SK-N-SH treated with all-trans-retinoic acid at 6 μM for 48 hours (cell line): ENCODE measurements around the gene NR2E1.

Experiments
- ATAC-seq: fragments of 200-7000 bp; cut with Tn5 transposase; 3 replicates; pipeline ENCODE4 v1.9.1; 2020; ENCODE audit warnings: mild to moderate bottlenecking, moderate library complexity
- ARNTL ChIP-seq: fragments of 450-650 bp; formaldehyde crosslinking; IDR thresholded peaks from 2 replicates; pipeline ENCODE4 v1.5.0; 2020; ENCODE audit warnings: low read depth, mild to moderate bottlenecking, moderate library complexity, borderline replicate concordance
- BACH2 ChIP-seq: fragments of 250-450 bp; sonication (Bioruptor Pico); IDR thresholded peaks from 2 replicates; pipeline ENCODE4 v1.9.0; 2021; ENCODE audit warnings: mild to moderate bottlenecking, borderline replicate concordance
- CREB5 ChIP-seq: fragments of 250-450 bp; sonication (Bioruptor Pico); IDR thresholded peaks from 2 replicates; pipeline ENCODE4 v1.5.1; 2020; ENCODE audit warnings: low read depth, mild to moderate bottlenecking, moderate library complexity
- CSRNP3 ChIP-seq: fragments of 250-450 bp; sonication (Bioruptor Pico); IDR thresholded peaks from 2 replicates; pipeline ENCODE4 v1.5.1; 2021; ENCODE audit warnings: mild to moderate bottlenecking, moderate library complexity
- ESRRG ChIP-seq: fragments of 250-450 bp; sonication (Bioruptor Pico); IDR thresholded peaks from 2 replicates; pipeline ENCODE4 v1.6.1; 2021; ENCODE audit warnings: mild to moderate bottlenecking
- GLIS3 ChIP-seq: fragments of 250-450 bp; sonication (Bioruptor Pico); IDR thresholded peaks from 2 replicates; pipeline ENCODE4 v1.5.0; 2020; ENCODE audit warnings: mild to moderate bottlenecking, moderate library complexity
- ISL1 ChIP-seq: fragments of 250-450 bp; sonication (Bioruptor Pico); IDR thresholded peaks from 2 replicates; pipeline ENCODE4 v2.1.2; 2022; ENCODE audit warnings: mild to moderate bottlenecking, moderate library complexity
- OSR1 ChIP-seq: fragments of 250-450 bp; sonication (Bioruptor Pico); IDR thresholded peaks from 2 replicates; pipeline ENCODE4 v1.8.0; 2022; ENCODE audit warnings: moderate library complexity, mild to moderate bottlenecking, inconsistent platforms
- POU6F1 ChIP-seq: fragments of 250-450 bp; sonication (Bioruptor Pico); IDR thresholded peaks from 2 replicates; pipeline ENCODE4 v1.8.0; 2021; ENCODE audit warnings: low read depth, mild to moderate bottlenecking, moderate library complexity, borderline replicate concordance
- RARB ChIP-seq: fragments of 250-450 bp; sonication (Bioruptor Pico); IDR thresholded peaks from 2 replicates; pipeline ENCODE4 v1.8.0; 2021; ENCODE audit warnings: mild to moderate bottlenecking, moderate library complexity
- SNAI2 ChIP-seq: fragments of 250-450 bp; sonication (Bioruptor Pico); IDR thresholded peaks from 2 replicates; pipeline ENCODE4 v1.5.0; 2020; ENCODE audit warnings: mild to moderate bottlenecking, moderate library complexity
- TCF4 ChIP-seq: fragments of 250-450 bp; sonication (Bioruptor Pico); IDR thresholded peaks from 2 replicates; pipeline ENCODE4 v1.8.0; 2021; ENCODE audit warnings: mild to moderate bottlenecking, moderate library complexity, borderline replicate concordance
- TOX ChIP-seq: fragments of 250-450 bp; sonication (Bioruptor Pico); IDR thresholded peaks from 2 replicates; pipeline ENCODE4 v1.8.0; 2021; ENCODE audit warnings: mild to moderate bottlenecking, moderate library complexity, borderline replicate concordance
- TSHZ2 ChIP-seq: fragments of 250-450 bp; sonication (Bioruptor Pico); IDR thresholded peaks from 2 replicates; pipeline ENCODE4 v1.5.0; 2020; ENCODE audit warnings: mild to moderate bottlenecking, moderate library complexity
- ZC3H10 ChIP-seq: fragments of 250-450 bp; sonication (Bioruptor Pico); IDR thresholded peaks from 2 replicates; pipeline ENCODE4 v1.5.1; 2021; ENCODE audit warnings: mild to moderate bottlenecking, moderate library complexity
- ZFP3 ChIP-seq: fragments of 250-450 bp; sonication (Bioruptor Pico); IDR thresholded peaks from 2 replicates; pipeline ENCODE4 v1.5.0; 2020; ENCODE audit warnings: mild to moderate bottlenecking, moderate library complexity
- ZNF565 ChIP-seq: fragments of 450-650 bp; formaldehyde crosslinking; conservative IDR thresholded peaks from 2 replicates; pipeline ENCODE4 v1.5.0; 2020; ENCODE audit warnings: low read depth, mild to moderate bottlenecking, moderate library complexity
- ZNF70 ChIP-seq: fragments of 450-650 bp; formaldehyde crosslinking; IDR thresholded peaks from 2 replicates; pipeline ENCODE4 v1.5.0; 2020; ENCODE audit warnings: mild to moderate bottlenecking, moderate library complexity

NR2E1 gene

GRCh38 chr6:108211671-108212070 is 45.8 kb downstream of the NR2E1 start:
- TF ChIP-seq ZNF70 (CRISPR knock-in tag): no peak
- no peak for TF ChIP-seq RARB (CRISPR knock-in tag)
- TF ChIP-seq GLIS3 (CRISPR knock-in tag): no peak
- no peak for TF ChIP-seq TOX
- no peak for TF ChIP-seq CREB5
- no peak for TF ChIP-seq ISL1 (CRISPR knock-in tag)
- no peak for TF ChIP-seq SNAI2
- no peak for TF ChIP-seq ESRRG (CRISPR knock-in tag)
- no peak for TF ChIP-seq CSRNP3 (CRISPR knock-in tag)
- TF ChIP-seq ARNTL (CRISPR knock-in tag): no peak
- no peak for TF ChIP-seq TCF4 (CRISPR knock-in tag)
- TF ChIP-seq ZC3H10 (CRISPR knock-in tag): no peak
- no peak for ATAC-seq

GRCh38 chr6:108222064-108222463 is 56.2 kb downstream of the NR2E1 start:
- no peak for ATAC-seq
- TF ChIP-seq TCF4 (CRISPR knock-in tag) (no peak), ZFP3 (CRISPR knock-in tag) (no peak), CSRNP3 (CRISPR knock-in tag) (no peak), POU6F1 (CRISPR knock-in tag) (no peak)

- no peak for TF ChIP-seq CSRNP3 (CRISPR knock-in tag)
- TF ChIP-seq ARNTL (CRISPR knock-in tag): no peak
- no peak for TF ChIP-seq TCF4 (CRISPR knock-in tag)
- no peak for TF ChIP-seq ISL1 (CRISPR knock-in tag)
- TF ChIP-seq BACH2 (CRISPR knock-in tag): no peak
- TF ChIP-seq ZFP3 (CRISPR knock-in tag): no peak
- no peak for TF ChIP-seq ZNF565 (CRISPR knock-in tag)
- TF ChIP-seq TSHZ2 (CRISPR knock-in tag): no peak
- TF ChIP-seq SNAI2: no peak
- no peak for TF ChIP-seq OSR1 (CRISPR knock-in tag)
- TF ChIP-seq ESRRG (CRISPR knock-in tag): no peak
- no peak for TF ChIP-seq CREB5
- ATAC-seq: no peak
Measured at GRCh38 chr6:108222504-108222903, 56.7 kb downstream of the NR2E1 start.
